HG03354 (cell line): ENCODE results near the gene CHIC2.
"Not testable (repeated sequence)": the region's sequence is repeated elsewhere in the genome, so short reads cannot be mapped to it uniquely, and the experiment has no call there.

Experiments used
- ATAC-seq: cut with Tn5 transposase; IDR thresholded peaks from one replicate; pipeline ENCODE4 v1.9.1; 2021; ENCODE audit warnings: mild to moderate bottlenecking; ENCODE audit not compliant: unreplicated experiment, poor library complexity, severe bottlenecking

The CHIC2 gene

DNA sequence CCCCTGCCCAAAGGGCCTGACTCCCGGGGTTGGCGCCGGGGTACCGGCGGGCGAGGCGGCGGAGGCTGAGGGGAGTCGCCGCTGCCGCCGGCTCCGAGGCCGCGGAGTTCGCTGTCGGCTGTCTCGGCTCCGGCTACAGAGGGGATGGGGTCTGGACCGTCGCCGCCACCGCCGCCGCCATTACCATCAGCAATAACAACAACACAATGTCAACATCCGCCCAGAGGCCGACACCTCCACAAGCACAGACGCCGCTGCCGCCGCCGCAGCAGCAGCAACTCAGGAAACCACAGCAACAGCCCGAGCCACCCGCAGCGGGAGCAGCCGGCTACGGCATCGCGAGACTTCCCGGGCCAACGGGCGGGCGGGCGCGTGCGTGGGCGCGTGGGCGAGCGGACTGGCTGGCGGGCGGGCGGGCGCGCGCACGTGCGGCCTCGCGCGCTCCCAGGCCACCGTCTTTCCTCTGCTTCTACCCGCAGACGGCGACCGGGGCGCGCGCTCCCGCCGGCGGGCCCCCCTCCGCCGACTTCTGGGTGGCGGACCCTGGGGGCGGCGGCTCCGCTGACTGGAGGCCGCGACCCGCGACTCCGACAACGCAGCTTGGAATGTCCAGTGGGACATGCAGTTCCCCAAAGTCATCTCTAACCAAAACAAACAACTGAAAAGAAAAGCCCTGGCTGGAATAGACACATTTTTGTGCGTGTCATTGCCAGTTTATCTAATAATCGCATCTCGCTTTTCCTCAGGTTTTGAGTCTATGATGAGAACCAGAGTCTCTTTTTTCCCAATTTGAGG lies at the start of gene CHIC2:
CHIC2 (minus strand) TSS at position 289 of the 795 bp plus-strand sequence. CDS start 305 bp downstream, outside the sequence.
- ATAC-seq, result peak; percentile 94

- ATAC-seq, result not testable (repeated sequence)
These were observed 48.8 kb upstream of the CHIC2 start for GRCh38 chr4:54113206-54113605.

GRCh38 chr4:54110019-54110416 lies 45.6 kb upstream of the CHIC2 start:
- ATAC-seq, result no peak

GRCh38 chr4:54109241-54110018 lies 45.0 kb upstream of the CHIC2 start:
- ATAC-seq, result no peak

DNA sequence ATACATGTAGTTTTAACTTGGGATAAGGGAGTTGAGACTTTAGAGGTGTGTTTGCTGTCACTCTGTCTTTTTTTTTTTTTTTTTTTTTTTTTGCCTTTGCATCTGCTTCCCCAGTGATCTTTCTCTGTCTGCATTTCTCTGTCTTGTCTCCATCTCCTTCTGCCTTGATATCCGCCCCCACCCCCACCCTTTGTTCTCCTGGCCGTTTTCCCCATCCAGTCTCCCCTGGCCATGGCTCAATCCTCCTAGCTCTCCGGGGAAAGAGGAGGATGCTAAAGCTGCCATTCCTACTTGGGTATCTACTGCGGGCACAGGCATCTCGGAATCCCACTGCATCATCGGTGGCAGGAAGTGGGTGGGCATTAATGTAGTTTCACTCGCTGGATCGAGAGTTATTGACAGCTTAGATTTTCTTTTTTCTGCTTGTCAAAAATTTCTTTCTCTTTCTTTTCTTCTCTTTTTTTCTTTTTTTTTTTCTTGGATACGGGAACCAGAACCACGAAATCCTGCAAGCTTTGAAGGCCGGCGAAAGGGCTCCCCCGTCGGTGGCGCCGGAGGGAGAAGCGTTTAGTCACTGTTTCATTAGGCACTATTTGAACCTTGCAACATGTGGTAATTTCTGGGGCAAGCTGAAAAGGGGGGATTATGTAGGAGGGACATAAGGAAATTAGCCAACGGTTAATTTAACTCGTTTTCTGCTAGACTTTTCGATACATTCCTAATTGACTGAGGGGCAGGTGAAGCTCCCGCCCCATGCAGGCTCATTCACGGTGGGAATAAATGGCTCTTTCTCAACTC lies 43.7 kb upstream of the CHIC2 start:
- ATAC-seq, result no peak

GRCh38 chr4:54104907-54105306 lies 40.5 kb upstream of the CHIC2 start:
- ATAC-seq, result no peak

GRCh38 chr4:54103190-54103574 lies 38.8 kb upstream of the CHIC2 start:
- no peak for ATAC-seq

DNA sequence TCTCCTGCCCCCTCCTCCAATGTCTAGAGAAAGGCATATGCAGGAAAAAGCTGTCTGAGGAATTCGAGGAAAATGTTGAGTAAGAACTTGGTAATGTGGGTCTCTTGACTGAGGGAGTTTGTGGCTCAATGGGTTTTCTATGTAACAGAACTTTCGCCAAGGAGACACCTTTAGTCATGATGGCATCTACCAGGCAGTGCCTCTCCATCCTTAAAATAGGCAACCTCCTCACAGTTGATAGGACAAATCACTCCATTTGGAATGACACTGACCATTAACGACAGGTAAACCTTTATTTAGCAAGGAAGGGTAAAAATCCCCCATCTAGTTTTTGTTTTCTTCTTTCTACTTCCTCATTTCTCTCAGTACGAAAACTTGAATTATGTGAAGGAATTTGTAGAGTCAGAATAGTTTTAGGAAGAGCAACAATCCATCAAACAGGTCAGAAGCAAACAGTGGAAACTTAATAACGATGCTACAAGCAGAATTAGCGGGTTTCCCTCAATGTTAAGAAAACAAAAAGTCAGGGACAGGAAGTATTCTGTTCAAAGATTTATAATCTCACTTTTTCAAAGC lies 38.2 kb upstream of the CHIC2 start:
- no peak for ATAC-seq

DNA sequence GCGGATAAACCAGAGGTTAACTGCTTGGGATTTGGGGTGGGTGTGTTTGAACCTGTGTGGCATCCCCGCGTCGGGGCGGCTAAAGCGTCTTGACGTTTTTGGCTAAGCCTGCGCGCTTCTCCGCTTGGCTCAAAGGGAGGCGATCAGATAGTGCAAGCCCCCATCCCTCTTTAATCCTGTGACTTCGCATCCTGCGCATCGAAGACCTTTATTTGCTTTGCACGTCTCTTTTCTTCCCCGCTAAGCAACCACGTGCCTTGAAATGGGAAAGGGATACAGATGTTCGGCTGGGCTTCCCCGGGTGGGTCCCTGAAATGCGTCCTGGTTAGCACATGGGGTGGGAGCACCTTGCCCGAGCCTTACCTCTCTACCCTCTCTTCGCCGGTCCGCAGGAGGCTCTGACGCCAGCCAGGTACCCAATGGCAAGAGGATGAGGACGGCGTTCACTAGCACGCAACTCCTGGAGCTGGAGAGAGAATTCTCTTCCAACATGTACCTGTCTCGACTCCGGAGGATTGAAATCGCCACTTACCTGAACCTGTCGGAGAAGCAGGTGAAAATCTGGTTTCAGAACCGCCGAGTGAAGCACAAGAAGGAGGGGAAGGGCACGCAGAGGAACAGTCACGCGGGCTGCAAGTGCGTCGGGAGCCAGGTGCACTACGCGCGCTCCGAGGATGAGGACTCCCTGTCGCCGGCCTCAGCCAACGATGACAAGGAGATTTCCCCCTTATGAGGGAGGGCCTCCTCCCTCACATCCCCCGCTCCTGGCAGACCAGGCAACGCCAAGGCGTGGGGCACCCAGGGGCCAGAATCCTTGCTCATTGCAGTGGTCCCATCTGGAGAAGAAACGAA lies 37.0 kb upstream of the CHIC2 start:
- no peak for ATAC-seq

GRCh38 chr4:54100595-54101189 lies 36.3 kb upstream of the CHIC2 start:
- ATAC-seq, result no peak

GRCh38 chr4:54099748-54100574 lies 35.6 kb upstream of the CHIC2 start, which contains the start of gene GSX2:
GSX2 (plus strand) TSS chr4:54100163; CDS start chr4:54100345, 182 bp downstream.
- no peak for ATAC-seq

GRCh38 chr4:54099287-54099747 lies 34.9 kb upstream of the CHIC2 start:
- ATAC-seq, result no peak

DNA sequence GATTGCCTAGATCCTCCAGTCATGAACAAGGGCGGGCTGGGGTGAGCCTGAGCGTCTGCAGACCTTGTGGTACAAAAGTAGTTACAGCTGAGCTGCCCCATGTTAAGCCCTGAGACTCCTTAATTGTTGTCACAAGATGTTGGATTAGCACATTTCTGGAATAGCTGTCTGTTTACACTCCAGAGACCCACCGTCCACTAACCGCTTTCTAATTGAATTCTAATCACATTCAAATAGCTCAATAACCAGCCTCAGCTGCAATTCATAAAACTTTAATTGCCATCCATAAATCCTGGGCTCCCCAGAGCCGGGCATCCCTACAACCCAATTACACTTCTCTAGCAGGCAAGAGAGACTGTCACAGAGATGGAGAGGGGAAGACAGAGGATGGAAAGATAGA lies 34.0 kb upstream of the CHIC2 start:
- ATAC-seq, result no peak

DNA sequence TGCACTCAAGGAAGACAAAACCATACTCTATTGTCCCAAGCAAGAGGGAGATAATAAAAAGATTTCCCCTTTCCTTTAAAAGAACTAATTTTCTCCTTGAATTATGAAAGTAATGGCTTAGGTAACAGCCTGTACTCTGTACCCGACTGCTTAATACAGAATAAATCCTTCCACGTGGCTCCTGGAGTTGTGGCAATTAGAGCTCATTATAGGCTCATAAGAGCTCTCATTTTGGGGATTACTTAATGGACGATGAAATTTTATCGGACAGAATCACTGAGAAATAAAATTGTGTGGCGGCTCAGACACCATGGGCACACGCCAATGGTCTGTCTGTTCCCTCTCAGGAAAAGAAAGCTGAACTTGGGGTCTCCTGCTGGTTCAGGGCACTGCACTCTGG lies 32.7 kb upstream of the CHIC2 start:
- ATAC-seq, result no peak

DNA sequence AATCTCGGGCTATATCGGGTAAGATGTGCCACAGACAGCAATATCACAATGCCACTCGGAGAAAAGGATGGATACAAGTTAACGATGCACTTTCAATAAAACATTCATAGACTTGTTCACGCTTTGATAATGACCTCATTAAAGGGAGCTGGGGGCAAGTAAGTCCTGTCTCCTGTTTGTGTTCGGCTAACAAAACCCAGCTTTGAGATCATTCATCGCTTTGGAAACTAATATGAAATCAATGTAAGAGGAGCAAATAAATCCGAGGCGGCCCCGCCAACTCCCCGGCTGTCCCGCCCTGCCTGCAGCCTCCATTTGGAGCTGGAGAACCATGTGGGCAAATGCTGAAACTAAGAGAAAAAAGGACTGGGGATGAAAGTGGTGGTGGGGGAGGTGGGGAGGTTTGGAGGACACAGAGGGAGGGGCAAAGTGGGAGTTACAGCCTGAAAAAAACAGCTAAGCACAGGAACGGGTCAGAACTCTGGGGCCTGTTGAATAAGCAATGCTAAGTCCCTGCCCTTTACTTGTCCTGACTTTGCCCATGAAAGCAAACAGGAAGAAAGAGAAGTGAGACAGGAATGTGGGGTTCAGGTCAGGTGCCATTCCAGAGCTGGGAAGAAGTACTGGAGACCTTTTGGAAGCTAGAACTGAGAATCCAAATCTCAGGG lies 32.0 kb upstream of the CHIC2 start:
- ATAC-seq, result no peak

GRCh38 chr4:54095110-54095825 lies 30.9 kb upstream of the CHIC2 start:
- ATAC-seq, result no peak

GRCh38 chr4:54094451-54094850 lies 30.0 kb upstream of the CHIC2 start:
- ATAC-seq, result no peak
